HCT116 (cell line): ENCODE measurements around the gene LRP1B.

Source experiments
- CTCF ChIP-seq, 3 experiments: fragments of 200-600 bp in 1 of 3; sonication (generic) in 1 of 3; IDR thresholded peaks in 2 of 3; conservative IDR thresholded peaks in 1 of 3; 2 replicates each; pipeline ENCODE4 v1.5.1; 2012 to 2017; ENCODE audit warnings: low read depth in 2 of 3, low read length in 2 of 3, antibody characterized with exemption in 1 of 3, borderline replicate concordance in 1 of 3, control low read depth in 1 of 3, mild to moderate bottlenecking in 1 of 3, mixed read lengths in 1 of 3, mixed run types in 1 of 3, moderate library complexity in 1 of 3; ENCODE audit not compliant: insufficient read depth in 1 of 3
- EGR1 ChIP-seq: IDR thresholded peaks from 2 replicates; pipeline ENCODE4 v1.6.1; 2012; ENCODE audit warnings: low read depth
- EZH2 ChIP-seq: fragments of 200-600 bp; sonication (generic); IDR thresholded peaks from 2 replicates; pipeline ENCODE4 v1.6.1; 2017; ENCODE audit warnings: antibody characterized with exemption, mixed run types
- POLR2A ChIP-seq: IDR thresholded peaks from 2 replicates; pipeline ENCODE4 v1.7.0; 2011; ENCODE audit warnings: borderline replicate concordance; ENCODE audit not compliant: insufficient read depth, insufficient read length; ENCODE audit errors: extremely low read depth
- ZBTB33 ChIP-seq: IDR thresholded peaks from 2 replicates; pipeline ENCODE4 v1.6.1; 2011; ENCODE audit warnings: mild to moderate bottlenecking, low read length, moderate library complexity; ENCODE audit not compliant: insufficient replicate concordance; ENCODE audit errors: extremely low read depth
- TF ChIP-seq, protein P1 (sequence below): IDR thresholded peaks from 2 replicates; pipeline ENCODE4 v1.6.1; 2012

DNA sequence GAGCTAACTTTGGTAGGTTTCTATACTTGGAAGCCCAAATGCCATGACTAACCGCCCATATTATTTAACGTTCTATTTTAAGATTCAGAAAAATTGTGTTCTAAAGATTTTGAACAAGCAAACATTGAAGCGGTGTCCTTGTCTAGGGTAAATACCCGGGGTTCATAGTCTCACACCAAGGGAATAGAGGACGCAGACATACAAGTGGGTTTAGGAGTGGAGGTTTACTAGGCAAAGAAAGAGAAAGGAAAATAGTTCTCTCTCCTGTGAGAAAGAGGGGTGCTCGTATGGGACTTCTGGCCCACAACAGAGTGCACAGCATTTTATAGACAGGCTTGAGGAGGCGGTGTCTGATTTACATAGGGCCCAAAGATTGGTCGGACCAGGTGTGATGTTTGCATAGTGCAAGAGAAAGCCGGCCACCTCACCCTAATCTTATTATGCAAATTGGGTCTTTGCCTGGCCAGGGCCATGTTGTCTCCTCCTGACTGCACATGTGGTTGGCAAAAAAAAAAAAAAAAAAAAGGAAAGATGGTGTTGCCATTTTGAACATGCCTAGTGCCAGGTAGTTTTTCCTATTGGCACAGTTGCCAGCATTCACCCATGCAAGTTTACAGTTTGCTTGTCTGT, 1062.6 kb downstream of the LRP1B start:
- TF ChIP-seq POLR2A (no peak), EZH2 (no peak), ZBTB33 (no peak), CTCF (IDR thresholded peaks at IDR 0.05 in 2 of 3, conservative IDR thresholded peaks at IDR 0.05 in 1 of 3; ENCODE audit: borderline replicate concordance in 1 of 3, insufficient read depth in 1 of 3, low read depth in 2 of 3, low read length in 2 of 3) (no peak), EGR1 (no peak)
- TF ChIP-seq, protein P1, sequence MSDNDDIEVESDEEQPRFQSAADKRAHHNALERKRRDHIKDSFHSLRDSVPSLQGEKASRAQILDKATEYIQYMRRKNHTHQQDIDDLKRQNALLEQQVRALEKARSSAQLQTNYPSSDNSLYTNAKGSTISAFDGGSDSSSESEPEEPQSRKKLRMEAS = no peak
